HS-27A (cell line): Measurements from ENCODE around the gene ERO1B.
"Not testable (repeated sequence)": the region's sequence is repeated elsewhere in the genome, so short reads cannot be mapped to it uniquely, and the experiment has no call there.

Experiments
- DNase-seq: peaks from one replicate; pipeline ENCODE4 v3.0.0-alpha.2; 2012; ENCODE audit warnings: low read depth, missing footprints

The ERO1B gene, protein sequence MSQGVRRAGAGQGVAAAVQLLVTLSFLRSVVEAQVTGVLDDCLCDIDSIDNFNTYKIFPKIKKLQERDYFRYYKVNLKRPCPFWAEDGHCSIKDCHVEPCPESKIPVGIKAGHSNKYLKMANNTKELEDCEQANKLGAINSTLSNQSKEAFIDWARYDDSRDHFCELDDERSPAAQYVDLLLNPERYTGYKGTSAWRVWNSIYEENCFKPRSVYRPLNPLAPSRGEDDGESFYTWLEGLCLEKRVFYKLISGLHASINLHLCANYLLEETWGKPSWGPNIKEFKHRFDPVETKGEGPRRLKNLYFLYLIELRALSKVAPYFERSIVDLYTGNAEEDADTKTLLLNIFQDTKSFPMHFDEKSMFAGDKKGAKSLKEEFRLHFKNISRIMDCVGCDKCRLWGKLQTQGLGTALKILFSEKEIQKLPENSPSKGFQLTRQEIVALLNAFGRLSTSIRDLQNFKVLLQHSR

GRCh38 chr1:236281654-236282424 is at the start of gene ERO1B:
ERO1B (minus strand) TSS chr1:236281958; CDS start chr1:236281783, 175 bp downstream.
- peak; percentile 60 for DNase-seq

- not testable (repeated sequence) for DNase-seq
Observed at GRCh38 chr1:236331412-236331811, 49.7 kb upstream of the ERO1B start.

DNA sequence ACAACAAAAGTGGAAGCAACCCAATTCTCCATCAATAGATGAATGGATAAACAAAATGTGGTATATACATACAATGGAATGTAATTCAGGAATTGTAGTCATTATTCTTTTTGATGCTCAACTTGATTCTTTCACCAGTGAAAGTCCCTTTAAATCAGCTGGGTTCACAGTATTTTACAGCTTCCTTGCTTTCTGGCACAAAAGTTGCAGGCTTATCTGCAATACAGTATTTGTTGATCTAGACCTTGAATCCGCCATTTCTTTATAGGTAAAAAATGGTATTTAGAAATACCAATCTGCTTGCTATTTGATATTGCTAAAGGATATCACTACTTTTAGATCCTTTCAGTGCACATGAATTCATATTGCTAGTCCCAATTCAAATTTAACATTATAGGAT is 44.7 kb upstream of the ERO1B start:
- DNase-seq: no peak

GRCh38 chr1:236325567-236325966 is 43.8 kb upstream of the ERO1B start:
- DNase-seq: no peak

DNA sequence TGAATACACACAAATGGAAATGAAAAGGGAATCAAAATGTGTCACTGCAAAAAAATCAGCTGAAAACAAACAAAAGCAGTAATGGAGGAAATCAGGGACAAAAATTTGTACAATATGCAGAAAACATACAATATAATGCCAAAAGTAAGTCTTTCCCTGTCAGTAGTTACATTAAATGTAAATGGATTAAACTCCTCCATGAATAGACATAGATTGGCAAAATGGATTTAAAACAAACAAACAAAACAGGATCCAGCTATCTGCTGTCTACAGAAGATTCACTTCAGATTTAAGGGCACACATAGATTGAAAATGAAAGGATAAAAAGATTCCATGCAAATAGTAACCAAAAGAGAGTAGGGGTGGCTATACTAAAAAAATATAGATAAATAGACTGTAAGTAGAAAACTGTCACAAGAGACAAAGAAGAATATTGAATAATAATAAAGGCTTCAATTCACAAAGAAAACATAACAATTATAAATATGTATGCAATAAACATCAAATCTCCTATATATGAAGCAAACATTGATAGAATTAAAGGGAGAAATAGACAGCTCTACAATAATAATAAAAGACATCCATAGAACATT is 42.2 kb upstream of the ERO1B start:
- no peak for DNase-seq

DNA sequence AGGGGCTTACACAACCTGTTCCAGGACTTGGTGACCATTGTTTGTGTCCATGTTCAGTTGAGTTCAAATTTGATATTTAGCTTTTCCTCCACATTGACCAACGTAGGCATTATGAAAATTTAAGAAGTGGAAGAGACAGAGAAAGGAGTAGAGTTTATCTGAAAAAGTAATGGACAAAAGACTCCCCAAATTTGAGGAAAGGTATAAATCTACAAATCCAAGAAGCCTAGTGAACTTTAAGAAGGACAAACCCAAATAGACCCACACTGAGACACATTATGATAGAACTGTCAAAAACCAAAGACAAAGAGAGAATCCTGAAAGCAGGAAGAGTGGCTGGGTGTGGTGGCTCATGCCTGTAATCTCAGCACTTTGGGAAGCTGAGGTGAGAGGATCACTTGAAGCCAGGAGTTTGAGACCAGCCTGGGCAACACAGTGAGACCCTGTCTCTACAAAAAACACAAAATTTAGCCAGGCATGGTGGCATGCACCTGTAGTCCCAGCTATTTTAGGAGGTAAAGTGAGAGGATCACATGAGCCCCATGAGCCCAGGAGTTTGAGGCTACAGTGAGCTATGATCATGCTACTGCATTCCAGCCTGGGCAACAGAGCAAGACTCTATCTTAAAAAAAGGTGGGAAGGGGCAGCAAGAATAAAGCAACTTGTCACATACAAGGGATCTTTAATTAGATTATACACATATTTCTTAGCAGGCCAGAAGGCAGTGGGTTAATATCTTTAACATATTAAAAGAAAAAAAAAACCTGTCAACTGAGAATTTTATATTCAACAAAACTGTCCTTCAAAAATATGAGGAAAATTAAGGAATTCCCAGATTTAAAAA is 41.0 kb upstream of the ERO1B start:
- no peak for DNase-seq

GRCh38 chr1:236321101-236321500 is 39.3 kb upstream of the ERO1B start:
- no peak for DNase-seq

GRCh38 chr1:236320671-236321070 is 38.9 kb upstream of the ERO1B start:
- no peak for DNase-seq

- no peak for DNase-seq
Observed at GRCh38 chr1:236320214-236320613, 38.5 kb upstream of the ERO1B start.

DNA sequence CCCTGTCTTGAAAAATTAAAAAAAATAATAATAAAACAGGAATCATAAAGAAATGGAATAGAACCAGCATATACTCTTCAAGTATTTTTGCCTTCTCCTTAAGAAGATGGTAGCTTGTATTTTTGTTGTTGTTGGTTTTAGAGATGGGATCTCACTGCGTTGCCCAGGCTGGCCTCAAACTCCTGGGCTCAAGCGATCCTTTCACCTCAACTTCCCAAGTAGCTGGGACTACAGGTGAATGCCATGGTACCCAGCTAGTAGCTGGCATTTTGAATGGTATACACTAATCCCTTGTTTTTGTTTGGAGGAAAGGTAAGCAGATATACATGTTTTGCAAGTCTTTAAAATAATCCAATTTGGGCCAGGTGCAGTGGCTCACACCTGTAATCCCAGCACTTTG is 34.7 kb upstream of the ERO1B start:
- no peak for DNase-seq

DNA sequence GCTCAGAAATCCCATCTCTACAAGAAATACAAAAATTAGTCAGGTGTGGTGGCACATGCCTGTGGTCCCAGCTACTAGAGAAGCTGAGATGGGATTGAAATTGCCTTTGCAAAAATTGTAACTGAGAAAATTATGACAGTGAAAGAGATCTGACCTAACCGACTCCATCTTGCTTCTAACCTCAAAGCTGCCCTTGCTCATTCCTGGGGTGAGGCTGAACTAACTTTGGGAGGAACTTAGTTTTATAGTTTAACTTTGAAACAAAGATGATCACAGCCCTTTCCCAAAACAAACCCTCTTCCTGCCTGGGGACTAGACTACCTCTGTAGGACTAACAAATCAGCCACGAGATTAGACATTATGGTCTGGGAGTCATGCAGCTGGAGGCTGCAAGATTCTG is 33.8 kb upstream of the ERO1B start:
- DNase-seq: no peak

DNA sequence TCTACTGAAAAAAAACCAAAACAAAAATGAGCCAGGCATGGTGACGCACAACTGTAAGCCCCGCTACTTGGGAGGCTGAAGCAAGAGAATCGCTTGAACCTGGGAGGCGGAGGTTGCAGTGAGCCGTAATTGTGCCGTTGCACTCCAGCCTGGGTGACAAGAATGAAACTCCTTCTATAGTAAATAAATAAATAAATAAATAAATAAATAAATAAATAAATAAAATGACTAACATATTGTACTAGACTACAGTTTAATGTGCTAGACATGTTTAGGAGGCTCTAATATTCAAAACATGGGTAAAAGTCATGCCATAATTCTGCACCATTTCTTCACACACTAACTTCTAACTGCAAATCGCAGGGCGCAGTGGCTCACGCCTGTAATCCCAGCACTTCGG is 33.3 kb upstream of the ERO1B start:
- DNase-seq: no peak

DNA sequence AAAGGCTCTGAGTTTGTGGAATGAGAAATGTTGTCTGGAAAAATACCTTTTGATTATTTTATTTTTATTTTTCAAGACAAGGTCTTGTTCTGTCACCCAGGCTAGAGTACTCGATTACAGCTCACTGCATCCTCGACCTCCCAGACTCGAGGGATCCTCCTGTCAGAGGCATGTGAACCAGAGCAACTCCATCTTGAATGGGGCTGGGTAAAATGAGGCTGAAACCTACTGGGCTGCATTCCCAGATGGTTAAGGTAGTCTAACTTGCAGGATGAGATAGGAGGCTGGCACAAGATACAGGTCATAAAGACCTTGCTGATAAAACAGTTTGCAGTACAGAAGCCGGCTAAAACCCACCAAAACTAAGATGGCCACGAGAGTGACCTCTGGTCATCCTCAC is 32.3 kb upstream of the ERO1B start:
- not testable (repeated sequence) for DNase-seq

DNA sequence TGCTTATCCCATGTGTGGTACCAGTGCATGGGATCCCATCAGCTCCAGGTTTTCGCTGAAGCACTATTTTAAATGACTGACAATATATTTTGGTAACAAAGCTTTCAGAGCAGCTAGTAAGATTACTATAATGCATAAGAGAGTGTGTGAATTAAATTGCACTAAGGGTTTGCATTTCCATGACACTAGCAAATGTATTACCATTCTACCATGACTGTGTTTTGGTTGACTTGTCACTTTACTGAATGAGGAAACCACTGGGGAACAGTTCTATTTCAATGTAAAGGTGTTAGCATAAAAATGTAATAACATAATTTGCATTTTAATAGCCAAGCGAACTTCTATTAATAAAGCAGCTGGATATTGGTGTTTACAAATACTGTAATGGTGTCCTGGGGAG is 31.7 kb upstream of the ERO1B start:
- no peak for DNase-seq

- no peak for DNase-seq
Observed at GRCh38 chr1:236311040-236311439, 29.3 kb upstream of the ERO1B start.

DNA sequence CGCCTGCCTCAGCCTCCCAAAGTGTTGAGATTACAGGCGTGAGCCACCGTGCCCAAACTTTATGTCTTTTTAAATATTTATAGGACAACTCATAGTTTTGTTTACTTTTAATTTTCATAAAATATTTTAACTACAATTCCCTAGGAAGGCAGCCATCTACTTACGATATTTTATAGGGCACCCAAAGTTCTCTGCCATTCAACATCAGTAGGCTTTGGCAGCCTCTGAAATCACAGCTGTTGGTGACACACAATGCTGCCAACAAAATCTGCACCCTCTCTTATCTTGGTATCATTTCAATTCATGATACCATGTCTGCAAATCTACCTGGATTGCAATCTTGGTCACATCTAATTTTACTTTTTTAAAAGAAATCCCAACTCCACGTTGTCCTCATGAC is 27.1 kb upstream of the ERO1B start:
- DNase-seq: no peak

DNA sequence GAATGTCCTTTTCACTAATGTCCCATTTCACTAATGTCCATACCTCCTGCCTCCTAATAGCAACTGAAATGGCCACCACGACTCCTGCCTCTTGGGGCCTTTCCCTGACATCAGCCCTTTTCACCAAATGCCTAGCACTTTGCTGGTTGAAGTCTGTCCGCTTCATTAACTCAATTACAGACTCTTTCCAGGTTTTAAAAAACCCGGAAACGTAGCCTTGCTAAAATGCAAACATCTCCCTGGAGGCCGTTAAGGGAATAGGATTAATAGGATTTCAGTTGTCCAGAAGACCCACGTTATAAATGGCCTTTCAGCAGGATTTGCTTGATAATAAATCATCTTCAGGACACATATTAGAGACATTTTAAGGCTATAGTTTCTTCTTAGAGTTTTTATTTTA is 25.7 kb upstream of the ERO1B start:
- no peak for DNase-seq

DNA sequence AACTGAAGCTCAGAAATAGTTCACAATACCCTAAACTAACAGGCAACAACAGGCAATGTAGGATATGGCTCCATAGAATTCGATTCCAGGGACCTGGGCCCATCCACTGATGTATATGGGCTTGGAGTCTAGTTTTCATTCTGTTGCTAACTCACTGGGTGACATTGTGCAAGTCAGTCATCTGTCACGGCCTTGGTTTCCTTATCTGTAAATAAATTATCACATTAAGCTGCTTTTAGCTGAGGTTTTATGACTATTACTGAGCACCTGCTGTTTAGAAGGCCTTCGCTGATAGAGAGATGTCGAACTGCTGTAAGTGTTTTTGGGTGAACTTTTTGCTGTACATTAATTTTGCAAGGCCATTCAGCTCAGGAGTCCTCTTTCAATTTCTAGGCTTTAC is 22.9 kb upstream of the ERO1B start:
- no peak for DNase-seq

DNA sequence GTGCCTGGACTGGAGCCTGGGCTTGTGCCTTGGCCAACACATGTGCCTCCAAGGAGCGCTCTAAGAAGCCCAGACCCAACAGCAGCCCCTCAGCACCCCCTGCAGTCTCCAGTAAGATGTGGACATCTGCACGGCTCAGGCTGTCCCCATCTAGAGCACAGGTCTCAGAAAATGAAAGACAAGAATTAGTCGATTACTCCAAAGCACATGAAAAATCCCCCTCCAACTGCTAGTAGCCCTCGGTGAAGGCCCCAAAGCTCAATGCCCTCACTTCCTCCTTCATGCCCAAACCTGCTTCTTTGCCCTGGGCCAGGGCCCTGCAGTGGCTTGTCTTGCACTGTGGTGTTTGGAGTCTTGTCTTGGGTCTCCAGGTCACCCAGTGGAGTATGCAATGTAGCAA is 21.9 kb upstream of the ERO1B start:
- no peak for DNase-seq

DNA sequence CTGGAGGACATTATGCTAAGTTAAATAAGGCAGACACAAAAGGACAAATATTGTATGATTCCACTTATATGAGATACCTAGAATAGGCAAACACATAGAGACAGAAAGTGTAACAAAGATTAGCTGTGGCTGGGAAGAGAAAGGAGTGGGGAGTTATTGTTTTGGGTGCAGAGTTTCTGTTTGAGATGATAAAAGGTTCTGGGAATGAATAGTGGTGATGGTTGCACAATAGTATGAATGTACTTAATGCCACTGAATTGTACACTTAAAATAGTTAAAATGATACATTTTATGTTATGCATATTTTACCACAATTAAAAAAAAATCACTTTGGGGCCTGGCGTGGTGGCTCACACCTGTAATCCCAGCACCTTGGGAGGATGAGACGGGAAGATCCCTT is 21.2 kb upstream of the ERO1B start:
- DNase-seq: no peak

GRCh38 chr1:236301958-236302335 is 20.2 kb upstream of the ERO1B start:
- no peak for DNase-seq
